ENCODE data around the gene NFKBIL1.
"Not testable (repeated sequence)": the region's sequence is repeated elsewhere in the genome, so short reads cannot be mapped to it uniquely, and the experiment has no call there.

The NFKBIL1 gene

DNA sequence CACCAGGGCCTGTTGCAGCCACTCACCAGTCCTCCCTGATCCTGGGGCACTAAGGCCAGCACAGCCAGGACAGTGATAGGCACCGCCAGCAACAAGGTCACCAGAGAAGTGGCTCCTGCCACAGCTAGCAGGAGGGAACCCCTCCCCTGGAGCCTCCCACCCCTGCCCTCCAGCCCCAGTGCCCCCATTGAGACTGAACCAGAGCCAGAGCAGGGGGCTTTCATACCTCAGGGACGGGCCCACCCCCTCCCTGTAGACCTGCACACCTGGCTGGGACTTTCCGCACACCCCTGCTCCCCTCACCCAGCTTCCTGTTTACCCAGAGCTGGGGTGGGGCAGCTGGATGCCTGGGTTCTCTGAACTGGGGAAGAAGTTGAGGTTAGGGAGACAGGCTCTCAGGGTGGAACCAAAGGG is 34.8 kb downstream of the NFKBIL1 start, which contains the start of gene LTB:
Gene LTB, minus strand, starts transcription at position 195 of the 414 bp plus-strand sequence. Its CDS starts 7 bp downstream, at position 188.
- DNase-seq, result no peak

DNA sequence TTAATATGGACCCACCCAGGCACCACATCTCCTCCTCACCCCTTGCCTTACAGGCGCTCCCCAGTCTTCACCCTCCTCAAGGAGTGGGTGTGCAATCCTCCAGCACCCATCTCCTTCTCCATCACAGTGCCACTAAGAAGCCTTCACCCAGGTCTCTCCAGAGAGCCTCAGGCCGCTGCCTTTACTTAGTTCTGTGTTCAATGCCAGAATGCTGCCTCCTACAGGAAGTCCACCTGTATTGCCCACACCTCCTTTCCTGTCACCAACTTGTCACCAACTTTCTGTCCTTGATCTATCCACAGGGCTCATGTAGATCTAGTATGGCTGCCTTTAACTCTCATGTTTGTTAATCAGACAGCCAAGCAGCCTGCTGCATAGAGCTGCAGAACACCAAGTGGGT is 38.1 kb downstream of the NFKBIL1 start:
- DNase-seq, result no peak

DNA sequence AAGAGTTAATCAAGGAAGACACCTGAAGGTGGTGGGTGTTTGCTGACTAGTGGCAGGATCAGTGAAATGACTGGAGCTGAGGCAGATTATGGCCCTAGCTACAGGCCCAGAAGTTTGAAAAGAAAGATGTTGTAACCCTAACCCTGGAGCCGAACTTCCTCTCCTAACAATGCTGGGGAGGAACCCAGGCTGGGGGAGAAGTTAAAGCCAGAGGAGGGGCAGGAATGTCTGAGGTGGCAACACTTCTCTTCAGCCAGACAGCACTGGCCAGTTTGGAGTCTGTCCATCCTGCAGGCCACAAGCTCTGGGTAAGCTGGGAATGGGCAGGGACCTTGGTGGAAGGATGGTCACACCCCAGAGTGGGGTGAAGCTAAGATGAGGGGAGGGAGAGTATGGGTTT is 38.6 kb downstream of the NFKBIL1 start, which contains the start of gene LST1:
Gene LST1, plus strand, starts transcription at position 270 of the 400 bp plus-strand sequence. CDS start 1,023 bp downstream, outside the sequence.
- DNase-seq, result peak; percentile 26

- no peak for DNase-seq
These were observed 39.3 kb downstream of the NFKBIL1 start for GRCh38 chr6:31586599-31587281.

- DNase-seq, result no peak
These were observed 40.7 kb downstream of the NFKBIL1 start for GRCh38 chr6:31587791-31588777.

DNA sequence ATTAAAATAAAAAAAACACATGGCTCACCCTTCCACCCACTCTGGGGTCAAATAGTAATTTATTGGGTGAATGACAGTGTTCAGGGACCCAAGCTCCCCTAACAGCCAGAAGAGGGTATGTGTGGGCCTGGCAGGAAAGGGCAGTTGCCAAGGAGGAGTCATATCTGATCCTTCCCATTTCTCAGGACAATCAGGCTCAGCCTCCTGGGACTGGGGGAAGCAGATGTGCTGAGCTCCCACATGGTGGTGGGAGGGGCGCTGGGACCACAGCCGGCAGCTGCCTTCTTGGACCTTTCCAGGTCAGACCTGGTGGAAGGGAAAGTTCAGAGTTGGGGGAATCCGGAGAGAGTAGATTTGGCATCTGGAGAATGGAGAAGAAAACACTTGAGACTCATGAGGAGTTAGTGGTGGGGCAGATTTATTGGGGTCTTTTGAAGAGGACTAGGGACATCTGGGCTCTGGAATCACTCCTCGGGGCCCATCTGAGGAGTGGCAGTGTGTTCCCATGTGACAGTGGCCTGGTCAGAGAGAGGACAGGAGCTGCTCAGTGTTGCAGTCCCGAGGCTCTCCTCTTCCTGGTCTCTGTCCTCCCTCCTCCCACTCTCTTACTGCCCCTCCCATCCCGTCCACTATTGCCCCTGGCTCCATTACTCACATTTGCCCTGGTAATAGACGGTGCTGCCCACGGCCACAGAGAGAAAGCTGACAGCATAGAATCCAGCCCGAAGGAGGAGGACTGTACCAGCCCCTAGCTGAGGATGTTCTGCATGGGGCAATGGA is 41.7 kb downstream of the NFKBIL1 start:
- DNase-seq, result no peak

- DNase-seq, result not testable (repeated sequence)
These were observed 43.3 kb downstream of the NFKBIL1 start for GRCh38 chr6:31590691-31591090.

DNA sequence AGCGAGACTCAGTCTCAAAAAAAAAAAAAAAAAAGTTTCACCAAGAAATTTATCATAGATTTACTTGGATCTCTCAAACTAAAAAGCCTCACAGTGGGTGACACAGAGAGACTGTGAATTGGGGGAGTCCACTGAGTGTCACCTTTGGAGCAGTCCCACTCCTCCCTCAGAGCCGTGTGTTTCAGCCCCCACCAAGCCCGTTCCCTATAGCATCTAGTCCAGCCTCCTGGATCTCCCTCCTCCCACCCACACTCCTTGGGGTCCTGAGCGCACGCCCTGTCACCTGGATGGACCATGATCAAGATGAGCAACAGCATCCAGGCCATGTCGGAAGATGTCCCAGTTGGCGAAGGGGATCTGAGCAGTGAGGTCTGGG is 45.0 kb downstream of the NFKBIL1 start:
- no peak for DNase-seq

GRCh38 chr6:31597006-31597405 is 49.6 kb downstream of the NFKBIL1 start:
- no peak for DNase-seq

DNA sequence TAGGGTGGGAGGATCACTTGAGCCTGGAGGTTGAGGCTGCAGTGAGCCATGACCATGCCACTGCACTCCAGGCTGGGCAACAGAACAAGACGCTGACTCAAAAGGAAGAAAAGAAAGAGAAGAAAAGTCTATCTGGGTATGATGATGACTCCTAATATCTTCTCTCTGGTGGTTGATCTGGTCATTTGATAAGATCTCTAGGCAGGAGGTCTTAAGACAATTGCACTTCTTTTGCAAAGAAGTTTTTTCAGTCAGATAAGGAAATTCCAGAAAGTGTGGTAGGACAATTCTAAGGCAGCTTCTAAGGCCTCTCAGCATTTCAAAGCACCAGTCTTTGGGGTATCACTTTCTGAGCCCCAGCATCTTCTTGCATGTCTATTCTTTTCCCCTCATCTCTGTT is 59.9 kb downstream of the NFKBIL1 start:
- DNase-seq, result no peak
